ENCODE measurements around the gene MEIS1. TPM values are rescaled to one million over a fixed set of nuclear protein-coding genes. Genes with fewer than 3 reads are reported as not detected.

The MEIS1 gene
- total and polyA plus RNA-seq, 2 of the 8 experiments (the other 6 are each of a cell fraction or from before 2014, with no cell fraction given): 0.17 to 1.2 TPM

GRCh38 chr2:66438891-66439811 lies 4.2 kb downstream of the MEIS1 start (continued):
- TF ChIP-seq ZNF274 (IDR thresholded peaks at IDR 0.05; ENCODE audit: borderline replicate concordance, extremely low read depth, low read length): no peak
- TF ChIP-seq BCL11A (IDR thresholded peaks at IDR 0.05; ENCODE audit: low read depth in 2 of 2, low read length in 2 of 2): no peak
- TF ChIP-seq KDM1A (IDR thresholded peaks at IDR 0.05; ENCODE audit: borderline replicate concordance, low read length): no peak

All from H1 (cell line).